Keratinocyte (primary cell): ENCODE results near the gene ARPC4. TPM values are rescaled to one million over a fixed set of nuclear protein-coding genes. Genes with fewer than 3 reads are reported as not detected.

Source experiments
- DNase-seq: peaks from one replicate; pipeline ENCODE4 v3.0.0-alpha.2; 2011; ENCODE audit warnings: low read depth, missing footprints, low spot score
- FAIRE-seq: peaks from 2 replicates; lab custom pipeline; 2011; peaks lifted over from hg19 to GRCh38; lab: Jason Lieb, UNC
- H2AFZ ChIP-seq: 2 replicates; pipeline ENCODE4 v1.6.0; 2012; ENCODE audit warnings: low read length, control low read depth, inconsistent platforms; ENCODE audit not compliant: control insufficient read depth
- H3K27ac ChIP-seq: 2 replicates; pipeline ENCODE4 v1.5.1; 2011; ENCODE audit warnings: low read length; ENCODE audit not compliant: control insufficient read depth, insufficient read depth
- H3K27me3 ChIP-seq: 3 replicates; pipeline ENCODE4 v1.6.0; 2011; ENCODE audit warnings: low read length; ENCODE audit not compliant: control insufficient read depth, insufficient read depth; ENCODE audit errors: extremely low read depth
- H3K36me3 ChIP-seq, 2 experiments: 2 replicates in 1 of 2; 3 replicates in 1 of 2; pipeline ENCODE4 v1.5.1; 2011; ENCODE audit warnings: low read length in 2 of 2, mild to moderate bottlenecking in 1 of 2; ENCODE audit not compliant: control insufficient read depth in 2 of 2, insufficient read depth in 2 of 2; ENCODE audit errors: extremely low read depth in 1 of 2
- H3K4me1 ChIP-seq: 3 replicates; pipeline ENCODE4 v1.5.1; 2011; ENCODE audit warnings: low read length; ENCODE audit not compliant: control insufficient read depth, insufficient read depth; ENCODE audit errors: extremely low read depth
- H3K4me2 ChIP-seq: 3 replicates; pipeline ENCODE4 v1.6.0; 2011; ENCODE audit warnings: low read depth, low read length; ENCODE audit not compliant: control insufficient read depth, insufficient read depth; ENCODE audit errors: extremely low read depth
- H3K4me3 ChIP-seq, 3 experiments: fragments of 200-600 bp in 1 of 3; sonication (generic) in 1 of 3; 2 replicates in 2 of 3; 3 replicates in 1 of 3; pipeline ENCODE4 v1.5.1; 2011 to 2016; ENCODE audit warnings: low read length in 3 of 3, mild to moderate bottlenecking in 3 of 3, control low read depth in 2 of 3, inconsistent platforms in 1 of 3, low read depth in 1 of 3, mixed read lengths in 1 of 3, mixed run types in 1 of 3, moderate library complexity in 1 of 3; ENCODE audit not compliant: control insufficient read depth in 2 of 3, insufficient read depth in 2 of 3; ENCODE audit errors: extremely low read depth in 1 of 3
- H3K79me2 ChIP-seq: 2 replicates; pipeline ENCODE4 v1.6.0; 2012; ENCODE audit warnings: low read length; ENCODE audit not compliant: control insufficient read depth, insufficient read depth
- H3K9ac ChIP-seq: 3 replicates; pipeline ENCODE4 v1.6.0; 2011; ENCODE audit warnings: low read length; ENCODE audit not compliant: control insufficient read depth, insufficient read depth; ENCODE audit errors: extremely low read depth
- H3K9me1 ChIP-seq: 3 replicates; pipeline ENCODE4 v1.6.0; 2011; ENCODE audit warnings: low read length; ENCODE audit not compliant: control insufficient read depth, insufficient read depth; ENCODE audit errors: extremely low read depth
- H3K9me3 ChIP-seq: 2 replicates; pipeline ENCODE4 v1.5.1; 2012; ENCODE audit warnings: low read depth, low read length; ENCODE audit not compliant: control insufficient read depth
- H4K20me1 ChIP-seq: 3 replicates; pipeline ENCODE4 v1.6.0; 2011; ENCODE audit warnings: low read length; ENCODE audit not compliant: control insufficient read depth, insufficient read depth; ENCODE audit errors: extremely low read depth
- CTCF ChIP-seq, 3 experiments: IDR thresholded peaks in 1 of 3; conservative IDR thresholded peaks in 1 of 3; optimal IDR thresholded peaks in 1 of 3; 2 replicates in 2 of 3; 3 replicates in 1 of 3; pipeline versions ENCODE3 to v1.5.1; 2011; ENCODE audit warnings: low read length in 3 of 3, mild to moderate bottlenecking in 3 of 3, moderate library complexity in 2 of 3, control low read depth in 1 of 3, inconsistent platforms in 1 of 3; ENCODE audit not compliant: insufficient read depth in 2 of 3; ENCODE audit errors: extremely low read depth in 1 of 3
- EZH2 ChIP-seq: IDR thresholded peaks from one replicate; pipeline ENCODE4 v1.6.1; 2012; ENCODE audit warnings: inconsistent platforms, mild to moderate bottlenecking, low read length, moderate library complexity
- dilution Hi-C: fragments of 300-500 bp; cut with MboI; formaldehyde crosslinking; loops from one replicate; pipeline ENCODE4 v1.7.0; 2020; ENCODE audit warnings: low sequenced_read_pairs; ENCODE audit not compliant: extremely low pct_ligation_motif_present
- polyA minus RNA-seq, 3 experiments: library from RNA; depleted of rRNA, polyadenylated mRNA; stranded (reverse); fragments of >200 nt; gene quantifications; 1 replicate in 1 of 3; 2 replicates in 1 of 3; 3 replicates in 1 of 3; pipeline ENCODE4 v1.2.3, GENCODE V29; 2011
- polyA plus RNA-seq, 5 experiments: library from polyadenylated mRNA; depleted of rRNA in 3 of 5; stranded (reverse) in 3 of 5; stranded (forward) in 1 of 5; unstranded in 1 of 5; fragments of >200 nt; gene quantifications; 1 replicate in 1 of 5; 2 replicates in 3 of 5; 3 replicates in 1 of 5; pipeline versions ENCODE4 v1.2.1 to v1.2.3, GENCODE V29; 2011 to 2012; ENCODE audit warnings: missing spikeins in 2 of 5, low read depth in 1 of 5, low replicate concordance in 1 of 5

The ARPC4 gene
- 161 to 325 TPM (median 173 TPM) in 3 replicates for polyA plus RNA-seq
- polyA plus RNA-seq (2011; ENCODE audit: low read depth) = 36.1 TPM
- 177 and 220 TPM in 2 replicates for polyA plus RNA-seq (2011; cell fraction: cytosol; rRNA removed)
- polyA plus RNA-seq (2011; cell fraction: nucleus; rRNA removed) = 75.3 and 80.5 TPM in 2 replicates
- polyA plus RNA-seq (2012; ENCODE audit: low replicate concordance) = 97.9 and 190 TPM in 2 replicates
- polyA minus RNA-seq = 72.0 to 216 TPM (median 199 TPM) in 3 replicates
- 341 TPM for polyA minus RNA-seq (2011; cell fraction: cytosol; rRNA and poly(A)+ RNA removed)
- 53.3 and 77.0 TPM in 2 replicates for polyA minus RNA-seq (2011; cell fraction: nucleus; rRNA and poly(A)+ RNA removed)

DNA sequence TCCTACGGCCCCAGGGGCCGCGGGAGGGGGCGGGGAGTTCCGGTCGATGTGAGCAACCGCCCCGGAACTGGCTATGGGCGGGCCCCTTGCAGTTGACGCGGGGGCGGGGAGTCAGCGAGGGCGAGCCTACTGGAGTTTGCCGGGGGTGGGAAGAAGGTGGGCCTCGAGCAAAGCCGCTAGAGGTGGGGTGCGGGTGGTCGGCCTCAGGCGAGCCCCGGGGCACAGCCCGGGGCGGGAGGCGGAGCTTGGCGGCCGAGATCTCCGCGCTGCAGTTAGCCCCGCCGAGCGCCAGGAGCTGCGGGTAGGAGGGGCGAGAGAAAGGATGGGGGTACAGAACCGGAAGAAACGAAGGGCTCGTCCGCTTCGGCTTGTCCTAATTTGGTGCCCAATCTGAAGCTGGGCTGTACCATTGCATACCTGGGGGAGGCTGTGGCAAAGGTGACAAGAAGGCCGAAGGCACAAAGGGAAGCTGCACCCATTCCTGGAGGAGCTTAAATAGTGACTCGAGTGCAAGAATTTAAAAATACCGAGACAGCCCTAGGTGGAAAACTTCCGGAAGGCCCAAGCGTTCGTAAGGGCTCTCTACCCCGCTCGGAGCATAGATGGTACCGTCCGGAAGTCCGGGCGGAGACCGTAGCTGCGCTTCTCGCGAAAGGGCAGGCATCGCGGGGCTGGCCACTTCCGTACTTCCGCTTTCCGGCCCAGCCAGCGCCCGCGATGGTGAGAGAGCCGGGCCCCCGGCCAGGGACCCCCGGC is at the start of gene ARPC4, which contains the start of gene TADA3:
Gene ARPC4 (plus strand): TSS at position 678 of the 756 bp plus-strand sequence. CDS start 40 bp downstream, at position 718.
Gene TADA3 (minus strand): TSS at position 69 of the 756 bp plus-strand sequence. CDS start 1,007 bp downstream, outside the sequence.
- Histone ChIP-seq H3K9me3 (no peaks in the 10 kb centered on the region), H3K27me3 (no peaks in the 10 kb centered on the region), H2AFZ (peak within 1 kb of the TSS; percentile 82), H3K9me1 (no peaks in the 10 kb centered on the region), H3K27ac (peak within 1 kb of the TSS; percentile 81), H3K4me2 (peak within 1 kb of the TSS; percentile 98), H3K9ac (peak within 1 kb of the TSS; percentile 96), H3K4me3 (peak within 1 kb of the TSS; percentile 61 to 100 (median 86)), H3K79me2 (peaks cover 53% of the 10 kb centered on the region), H3K36me3 (peaks cover 12 to 28% of the 10 kb centered on the region in 2 experiments), H4K20me1 (peaks cover 1% of the 10 kb centered on the region), H3K4me1 (peaks cover 14% of the 10 kb centered on the region)
- FAIRE-seq = peak; percentile 60
- dilution Hi-C loops = no loop called here
- peak; percentile 45 for DNase-seq
- TF ChIP-seq EZH2 (no peak), CTCF (optimal IDR thresholded peaks at IDR 0.05 in 1 of 3, IDR thresholded peaks at IDR 0.05 in 1 of 3, conservative IDR thresholded peaks at IDR 0.05 in 1 of 3; ENCODE audit: extremely low read depth in 1 of 3, insufficient read depth in 2 of 3, low read length in 3 of 3) (no peak)

DNA sequence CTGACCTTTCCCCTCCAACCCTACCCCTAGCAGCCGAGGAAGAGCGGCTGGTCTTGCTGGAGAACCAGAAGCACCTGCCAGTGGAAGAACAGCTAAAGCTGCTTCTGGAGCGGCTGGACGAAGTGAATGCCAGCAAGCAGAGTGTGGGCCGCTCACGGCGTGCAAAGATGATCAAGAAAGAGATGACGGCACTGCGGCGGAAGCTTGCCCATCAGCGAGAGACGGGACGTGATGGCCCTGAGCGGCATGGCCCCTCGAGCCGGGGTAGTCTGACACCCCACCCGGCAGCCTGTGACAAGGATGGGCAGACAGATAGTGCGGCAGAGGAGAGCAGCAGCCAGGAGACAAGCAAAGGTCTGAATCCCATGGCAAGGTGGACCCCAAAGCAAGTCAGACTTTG is 49.3 kb upstream of the ARPC4 start:
- no peaks in the 10 kb centered on the region for H3K9me3 ChIP-seq
- no peak overlapping the region for H3K27ac ChIP-seq
- TF ChIP-seq EZH2 = no peak
- TF ChIP-seq CTCF (optimal IDR thresholded peaks at IDR 0.05 in 1 of 3, IDR thresholded peaks at IDR 0.05 in 1 of 3, conservative IDR thresholded peaks at IDR 0.05 in 1 of 3; ENCODE audit: extremely low read depth in 1 of 3, insufficient read depth in 2 of 3, low read length in 3 of 3) = no peak
- FAIRE-seq (no peak), DNase-seq (no peak)
- peaks cover 8% of the 10 kb centered on the region for H3K79me2 ChIP-seq
- H4K20me1 ChIP-seq = no peaks in the 10 kb centered on the region
- H3K4me3 ChIP-seq = no peak overlapping the region
- no peak overlapping the region for H3K9ac ChIP-seq
- peaks cover 64 to 70% of the 10 kb centered on the region in 2 experiments for H3K36me3 ChIP-seq
- H3K27me3 ChIP-seq = no peaks in the 10 kb centered on the region
- H3K4me2 ChIP-seq = no peak overlapping the region
- H2AFZ ChIP-seq = no peak overlapping the region
- no peaks in the 10 kb centered on the region for H3K4me1 ChIP-seq
- dilution Hi-C loops = no loop called here
- H3K9me1 ChIP-seq = no peaks in the 10 kb centered on the region
